Testis (tissue), 3 donors: ENCODE measurements around the gene PURA. TPM values are rescaled to one million over a fixed set of nuclear protein-coding genes. Genes with fewer than 3 reads are reported as not detected.

Experiments used
- DNase-seq: peaks from one replicate; pipeline ENCODE4 v3.0.0-alpha.2; 2019
- H3K27ac ChIP-seq, 2 donors: fragments of 200-600 bp; sonication (generic); one replicate each; pipeline ENCODE4 v1.5.1; 2019
- H3K27me3 ChIP-seq: fragments of 200-600 bp; sonication (generic); one replicate; pipeline ENCODE4 v1.5.1; 2019
- H3K36me3 ChIP-seq: fragments of 200-600 bp; sonication (generic); one replicate; pipeline ENCODE4 v1.5.1; 2017; ENCODE audit warnings: low read depth; ENCODE audit errors: missing control alignments
- H3K4me1 ChIP-seq: fragments of 200-600 bp; sonication (generic); one replicate; pipeline ENCODE4 v1.5.1; 2019
- H3K4me3 ChIP-seq, 2 donors: fragments of 200-600 bp; sonication (generic); one replicate each; pipeline ENCODE4 v1.5.1; 2017 to 2019
- H3K9me3 ChIP-seq: fragments of 200-600 bp; sonication (generic); one replicate; pipeline ENCODE4 v1.5.1; 2017
- POLR2A ChIP-seq: fragments of 450-650 bp; IDR thresholded peaks from one replicate; pipeline ENCODE4 v1.6.1; 2017; ENCODE audit warnings: antibody characterized with exemption, mild to moderate bottlenecking, moderate library complexity
- WGBS, 2 donors: methylation state at CpG; one replicate each; pipeline ENCODE4 v1.1.5; 2018; 5-methylcytosine and 5-hydroxymethylcytosine counted together
- intact Hi-C: fragments of 100-400 bp; cut with DNase I; formaldehyde crosslinking; loops from one replicate; pipeline ENCODE4 v1.15.1; 2023; ENCODE audit warnings: low total_unique reads
- polyA plus RNA-seq: library from polyadenylated mRNA; stranded (reverse); fragments of 350-450 nt; fragmentation: Illumina TruSeq; extraction: RNeasy Lipid Tissue Mini Kit (QIAGEN cat#74804); gene quantifications from one replicate; pipeline ENCODE4 v1.2.3, GENCODE V29; 2014; ENCODE audit warnings: low read depth, low replicate concordance; ENCODE audit not compliant: insufficient read depth
- total RNA-seq, 2 donors: library from RNA; depleted of rRNA; stranded (reverse); fragments of >200 nt; gene quantifications; one replicate each; pipeline ENCODE4 v1.2.3, GENCODE V29; 2016
- TF ChIP-seq, protein P1 (sequence below), 3 experiments: fragments of 450-650 bp in 2 of 3; fragments of 200-600 bp in 1 of 3; sonication (generic) in 1 of 3; IDR thresholded peaks; one replicate each; pipeline ENCODE4 v1.5.1; 2016 to 2019; ENCODE audit warnings: antibody characterized with exemption in 3 of 3, mild to moderate bottlenecking in 2 of 3, moderate library complexity in 1 of 3

PURA gene
- total and polyA plus RNA-seq, 3 donors from 2014 or later: 9.3 to 26.9 (median 22.9) TPM

DNA sequence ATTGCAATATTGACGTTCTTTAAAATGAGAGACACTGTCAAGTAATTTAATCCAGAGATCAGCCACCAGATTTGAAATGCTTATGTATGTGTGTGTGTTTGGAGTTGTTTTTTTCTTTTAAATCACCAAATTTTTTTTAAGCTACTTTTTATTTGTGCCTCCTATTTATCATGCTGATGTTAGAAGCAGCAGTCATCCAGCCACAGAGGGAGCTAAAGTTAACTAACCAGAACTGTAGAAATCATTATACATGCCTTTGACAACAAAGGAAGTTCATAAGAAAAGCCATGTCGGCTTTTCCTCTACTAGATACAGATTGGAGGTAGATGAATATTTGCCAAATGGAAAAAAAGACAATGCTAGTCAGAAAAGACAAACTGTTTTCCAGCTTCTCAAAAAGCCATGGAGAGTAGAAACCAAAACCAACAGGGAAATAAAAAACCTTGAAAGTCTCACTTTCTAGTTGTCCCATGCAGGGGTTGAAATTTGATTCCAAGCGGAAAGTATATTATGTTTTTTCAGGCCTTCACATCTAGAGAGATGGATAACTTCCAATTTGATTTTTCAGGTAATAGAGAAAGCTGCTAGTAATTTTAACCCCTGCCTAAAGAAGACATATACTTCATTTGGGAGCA lies 4.5 kb downstream of the PURA start:
- H3K4me1 ChIP-seq: peaks cover 25% of the 10 kb centered on the region
- intact Hi-C loops: no loop called here
- no peaks in the 10 kb centered on the region for H3K27me3 ChIP-seq
- 69 to 70% methylated on average over 3 of the region's 3 CpGs for WGBS, 2 donors
- no peak overlapping the region for H3K4me3 ChIP-seq
- H3K9me3 ChIP-seq: no peaks in the 10 kb centered on the region
- H3K36me3 ChIP-seq: no peaks in the 10 kb centered on the region
- H3K27ac ChIP-seq: no peak overlapping the region
- TF ChIP-seq, protein P1, sequence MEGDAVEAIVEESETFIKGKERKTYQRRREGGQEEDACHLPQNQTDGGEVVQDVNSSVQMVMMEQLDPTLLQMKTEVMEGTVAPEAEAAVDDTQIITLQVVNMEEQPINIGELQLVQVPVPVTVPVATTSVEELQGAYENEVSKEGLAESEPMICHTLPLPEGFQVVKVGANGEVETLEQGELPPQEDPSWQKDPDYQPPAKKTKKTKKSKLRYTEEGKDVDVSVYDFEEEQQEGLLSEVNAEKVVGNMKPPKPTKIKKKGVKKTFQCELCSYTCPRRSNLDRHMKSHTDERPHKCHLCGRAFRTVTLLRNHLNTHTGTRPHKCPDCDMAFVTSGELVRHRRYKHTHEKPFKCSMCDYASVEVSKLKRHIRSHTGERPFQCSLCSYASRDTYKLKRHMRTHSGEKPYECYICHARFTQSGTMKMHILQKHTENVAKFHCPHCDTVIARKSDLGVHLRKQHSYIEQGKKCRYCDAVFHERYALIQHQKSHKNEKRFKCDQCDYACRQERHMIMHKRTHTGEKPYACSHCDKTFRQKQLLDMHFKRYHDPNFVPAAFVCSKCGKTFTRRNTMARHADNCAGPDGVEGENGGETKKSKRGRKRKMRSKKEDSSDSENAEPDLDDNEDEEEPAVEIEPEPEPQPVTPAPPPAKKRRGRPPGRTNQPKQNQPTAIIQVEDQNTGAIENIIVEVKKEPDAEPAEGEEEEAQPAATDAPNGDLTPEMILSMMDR (IDR thresholded peaks at IDR 0.05): no peak
- TF ChIP-seq POLR2A: no peak
- DNase-seq: no peak

DNA sequence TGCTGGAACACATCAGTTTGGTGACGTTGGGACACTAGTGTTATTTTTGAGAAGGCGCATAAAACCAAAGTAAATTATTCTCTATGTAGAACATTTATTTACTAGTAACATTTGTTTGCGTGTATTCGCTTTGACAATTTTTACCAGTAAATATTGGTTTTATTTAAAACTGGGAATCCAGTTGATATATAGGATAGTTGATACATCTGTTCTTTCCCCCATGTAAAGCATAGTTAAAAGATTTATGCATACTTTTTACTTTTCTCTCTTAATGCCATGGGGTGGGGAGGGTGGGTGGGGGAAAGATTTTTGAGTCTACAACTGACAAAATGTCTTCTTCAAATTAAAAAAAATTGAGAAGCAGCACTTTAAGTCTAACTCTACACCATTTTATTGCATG lies 11.7 kb downstream of the PURA start, which contains the start of gene IGIP:
TSS of gene IGIP (plus strand) at position 301 of the 400 bp plus-strand sequence. CDS start 2,540 bp downstream, outside the sequence.
- H3K27me3 ChIP-seq: no peaks in the 10 kb centered on the region
- H3K27ac ChIP-seq: no peak within 1 kb of the TSS
- DNase-seq: no peak
- no peaks in the 10 kb centered on the region for H3K9me3 ChIP-seq
- no peak within 1 kb of the TSS for H3K4me3 ChIP-seq
- H3K36me3 ChIP-seq: no peaks in the 10 kb centered on the region
- peaks cover 5% of the 10 kb centered on the region for H3K4me1 ChIP-seq
- WGBS, 2 donors: 95 to 99% methylated on average over 4 of the region's 4 CpGs
- intact Hi-C loops: no loop called here
- TF ChIP-seq, protein P1 (IDR thresholded peaks at IDR 0.05): no peak
- TF ChIP-seq POLR2A: no peak

DNA sequence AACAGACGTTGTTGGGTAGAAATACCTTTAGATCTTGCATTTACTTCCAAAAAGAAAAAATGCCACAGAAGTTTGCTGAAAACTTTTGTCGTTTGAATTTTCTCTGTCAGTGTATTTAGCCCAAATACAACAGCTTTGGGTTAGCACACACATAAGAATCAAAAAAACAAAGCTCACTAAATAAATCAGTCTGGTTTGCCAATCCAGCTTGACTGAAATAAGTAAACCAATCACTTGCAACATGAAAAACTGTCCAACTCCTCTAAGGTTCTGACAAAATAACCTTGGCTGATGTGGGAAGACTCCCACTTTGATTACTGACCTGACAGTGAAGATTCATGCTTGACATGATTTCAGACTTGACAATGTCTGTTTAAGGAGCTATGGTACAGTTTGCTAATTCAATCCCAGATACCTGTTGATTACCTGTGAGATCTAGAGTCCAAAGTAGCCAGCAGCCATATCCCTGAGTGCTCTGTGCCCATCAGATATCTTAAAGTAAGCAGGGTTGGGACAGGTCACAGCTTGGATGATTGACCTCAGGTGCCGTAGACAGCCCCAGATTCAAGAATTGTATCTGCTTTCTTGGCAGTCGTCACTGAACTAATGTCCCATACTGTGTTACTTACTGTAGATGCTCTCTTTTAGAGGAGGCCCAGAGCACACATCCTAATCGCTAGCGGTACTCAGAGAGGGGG lies 12.6 kb downstream of the PURA start:
- Histone ChIP-seq H3K4me1 (peaks cover 5% of the 10 kb centered on the region), H3K9me3 (no peaks in the 10 kb centered on the region), H3K36me3 (no peaks in the 10 kb centered on the region), H3K27ac (no peak overlapping the region), H3K4me3 (no peak overlapping the region), H3K27me3 (no peaks in the 10 kb centered on the region)
- intact Hi-C loops: no loop called here
- WGBS, 2 donors: 91% methylated on average over 6 of the region's 6 CpGs
- TF ChIP-seq, protein P1 (IDR thresholded peaks at IDR 0.05): no peak
- no peak for TF ChIP-seq POLR2A
- no peak for DNase-seq

DNA sequence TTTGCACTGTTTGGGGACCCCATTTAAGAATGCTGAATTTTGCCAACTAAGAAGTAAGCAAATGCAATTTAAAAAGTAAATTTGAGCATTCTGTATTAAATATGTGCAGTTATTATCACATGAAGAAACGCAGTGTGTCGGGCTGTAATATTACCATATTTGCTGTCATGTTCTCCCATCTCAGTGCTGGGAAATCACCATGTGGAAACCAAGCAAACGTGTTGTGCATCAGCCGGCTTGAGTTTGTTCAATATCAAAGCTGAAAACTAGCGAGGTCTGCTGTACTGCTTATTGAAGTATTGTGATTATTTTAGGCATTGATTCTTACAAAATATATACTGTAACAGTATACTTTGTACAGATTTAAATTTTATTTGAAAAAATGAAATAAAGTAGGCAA lies 14.5 kb downstream of the PURA start:
- TF ChIP-seq, protein P1 (IDR thresholded peaks at IDR 0.05): no peak
- TF ChIP-seq POLR2A: no peak
- Histone ChIP-seq H3K36me3 (no peaks in the 10 kb centered on the region), H3K4me1 (peaks cover 5% of the 10 kb centered on the region), H3K27me3 (no peaks in the 10 kb centered on the region), H3K27ac (no peak overlapping the region), H3K4me3 (no peak overlapping the region), H3K9me3 (no peaks in the 10 kb centered on the region)
- DNase-seq: no peak
- intact Hi-C loops: no loop called here
- WGBS, 2 donors: 92 to 93% methylated on average over 5 of the region's 5 CpGs
